Raji (cell line): ENCODE results near the gene MEF2A.

Source experiments
- POLR2A ChIP-seq: IDR thresholded peaks from 2 replicates; pipeline ENCODE4 v1.6.1; 2011; ENCODE audit warnings: low read depth, low read length, control low read depth; ENCODE audit not compliant: insufficient read depth

MEF2A gene

DNA sequence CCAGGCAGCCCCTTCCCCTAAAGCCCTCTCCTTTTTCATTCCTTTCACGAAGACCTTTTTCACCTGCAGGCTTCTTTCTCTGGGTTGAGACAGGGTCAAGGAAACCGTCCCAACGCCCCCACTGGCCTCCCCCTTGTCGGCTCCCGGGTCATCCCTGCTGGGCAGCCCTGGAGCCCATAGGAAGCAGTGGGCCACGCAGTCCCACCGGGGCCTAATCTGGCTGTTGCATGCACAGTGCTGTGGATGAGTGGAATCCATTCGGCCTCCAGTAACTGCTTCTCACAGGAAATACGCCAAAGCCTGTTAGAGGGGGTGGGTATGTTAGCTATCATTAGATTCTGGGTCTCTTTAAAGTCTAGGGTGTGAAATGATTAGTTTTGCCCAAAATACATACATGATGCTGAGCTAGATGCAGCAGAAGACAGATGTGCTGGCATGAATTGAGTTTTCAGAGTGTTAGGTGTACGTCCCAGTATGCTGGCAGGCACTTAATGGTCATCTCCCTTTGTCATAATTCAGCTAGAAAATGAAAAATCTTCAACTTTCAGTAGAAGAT lies 150.8 kb downstream of the MEF2A start:
- TF ChIP-seq POLR2A, result no peak

DNA sequence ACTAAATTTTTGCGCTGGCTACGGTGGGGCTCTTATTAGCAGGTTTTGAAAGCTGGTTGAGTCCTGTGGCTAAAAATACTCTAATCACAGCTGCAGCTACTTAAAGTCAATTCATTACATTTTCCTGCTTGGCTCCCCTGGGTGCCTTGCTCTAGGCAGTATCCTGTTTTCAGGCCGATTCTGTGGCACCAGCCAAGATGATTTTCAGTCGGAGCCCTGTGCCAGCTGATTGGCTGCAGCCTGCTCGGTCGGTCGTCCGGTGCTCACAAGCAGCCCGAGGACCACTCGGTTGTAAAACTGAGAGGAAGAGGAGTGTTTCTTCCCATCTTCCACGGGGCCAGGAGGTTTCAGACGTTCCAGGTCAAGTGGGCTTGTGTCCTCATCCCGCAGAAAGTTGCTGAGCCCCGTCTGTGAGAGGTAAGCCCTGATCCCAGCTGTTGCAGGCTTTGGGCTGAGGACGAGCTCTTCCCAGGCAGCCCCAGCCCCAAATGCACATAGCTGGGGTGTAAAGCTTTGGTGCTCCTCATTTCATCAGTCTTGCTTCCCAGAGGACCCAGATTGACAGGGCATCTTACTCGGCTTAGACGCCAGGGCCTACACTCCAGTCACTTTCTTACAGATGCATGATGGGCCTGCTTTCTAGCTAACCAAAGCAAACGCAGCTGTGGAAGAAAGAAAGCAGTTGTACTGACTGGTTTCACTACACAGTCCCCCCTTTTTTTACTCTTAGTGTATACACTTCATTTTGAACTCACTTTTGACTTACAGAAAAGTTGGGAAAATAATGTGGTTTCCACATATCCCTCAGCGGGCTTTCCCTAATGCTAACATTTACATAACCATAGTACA lies 151.6 kb downstream of the MEF2A start:
- TF ChIP-seq POLR2A, result no peak

DNA sequence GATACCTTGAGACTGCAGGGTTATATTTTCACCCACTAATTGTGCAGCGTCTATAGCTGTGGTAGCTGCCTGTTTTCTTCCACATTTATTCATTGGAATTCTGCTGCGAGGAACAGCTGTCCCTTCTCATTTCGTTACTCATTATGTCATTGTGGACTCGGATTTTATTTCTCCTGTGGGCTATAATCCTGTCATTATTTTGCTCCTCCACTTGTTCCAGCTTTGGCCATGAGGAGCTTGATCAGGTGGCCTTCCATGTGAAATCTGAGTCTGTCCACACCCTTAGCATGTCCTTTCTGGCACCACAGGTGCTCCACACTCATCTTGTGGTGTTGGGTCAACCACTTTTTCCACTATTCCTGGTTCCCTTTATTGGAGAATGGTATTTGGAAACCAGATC lies 152.6 kb downstream of the MEF2A start:
- no peak for TF ChIP-seq POLR2A

DNA sequence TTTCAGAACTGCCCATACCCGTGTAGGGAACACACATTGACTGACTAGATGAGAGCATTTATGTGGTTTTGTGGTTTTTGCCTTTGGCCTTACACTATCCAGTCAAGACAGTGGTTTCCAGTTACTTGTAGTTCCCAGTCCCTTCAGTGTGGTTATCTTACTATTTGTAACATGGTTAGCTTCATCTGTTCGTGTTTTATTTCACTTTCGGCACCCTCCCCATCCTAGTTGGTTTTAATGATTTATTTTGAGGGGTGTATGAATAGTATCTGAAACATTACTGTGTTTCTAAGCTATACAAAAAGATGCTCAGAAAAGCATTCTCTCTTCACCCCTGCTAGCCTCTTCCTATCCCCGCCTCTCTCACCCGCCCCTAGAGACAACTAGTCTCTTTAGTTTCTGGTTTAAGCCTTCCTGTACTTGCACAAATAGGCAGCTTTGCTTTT lies 153.3 kb downstream of the MEF2A start:
- TF ChIP-seq POLR2A, result no peak

DNA sequence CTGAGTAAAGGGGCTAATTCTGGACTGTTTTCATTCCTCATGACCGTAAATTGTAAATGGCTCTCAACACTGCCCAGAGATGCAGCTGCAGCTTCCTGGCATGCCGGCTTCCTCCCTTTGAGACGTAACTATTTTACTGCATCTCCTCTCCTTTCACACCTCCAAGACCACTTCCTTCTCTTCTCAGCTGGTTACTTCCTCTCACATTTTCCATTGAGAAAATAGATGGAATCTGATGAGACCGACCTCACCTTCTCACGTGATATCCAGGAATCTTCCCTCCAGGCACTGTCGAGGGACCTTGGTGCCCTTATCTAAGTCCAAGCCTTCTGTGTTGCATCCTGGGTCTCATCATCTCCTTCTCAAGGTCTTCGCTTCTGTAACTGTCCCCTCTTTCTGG lies 154.7 kb downstream of the MEF2A start:
- TF ChIP-seq POLR2A, result no peak

DNA sequence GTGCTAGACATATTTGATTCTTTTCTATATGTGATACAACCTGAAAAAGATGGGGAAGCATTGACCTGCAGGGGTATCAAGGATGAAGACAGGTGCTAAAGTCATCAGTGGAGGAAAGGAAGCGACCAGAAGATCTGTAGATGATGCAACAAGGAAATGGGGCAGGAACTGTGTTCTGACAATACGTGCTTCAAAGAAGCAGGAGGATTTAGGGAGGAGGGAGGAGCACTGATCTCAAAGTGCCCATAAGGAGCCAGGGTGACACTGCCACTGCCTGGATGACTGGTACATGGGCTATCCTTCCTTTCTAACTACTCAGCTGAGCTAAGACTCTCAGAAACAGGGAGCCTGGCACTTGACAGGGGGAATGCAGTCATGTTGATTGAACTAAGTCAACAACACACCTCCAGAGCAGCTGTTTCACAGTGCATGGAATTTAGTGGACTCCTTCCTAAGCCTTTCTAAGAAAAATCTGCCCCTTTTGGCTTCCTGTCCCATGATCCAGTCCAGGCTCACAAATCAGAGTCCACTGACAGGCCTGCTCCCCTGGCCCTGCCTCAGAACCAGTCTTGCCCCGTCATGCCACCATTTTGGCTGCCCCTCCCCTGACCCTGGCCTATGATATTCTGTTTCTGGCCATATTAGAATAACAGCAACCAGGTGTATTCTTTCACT lies 155.5 kb downstream of the MEF2A start:
- no peak for TF ChIP-seq POLR2A

DNA sequence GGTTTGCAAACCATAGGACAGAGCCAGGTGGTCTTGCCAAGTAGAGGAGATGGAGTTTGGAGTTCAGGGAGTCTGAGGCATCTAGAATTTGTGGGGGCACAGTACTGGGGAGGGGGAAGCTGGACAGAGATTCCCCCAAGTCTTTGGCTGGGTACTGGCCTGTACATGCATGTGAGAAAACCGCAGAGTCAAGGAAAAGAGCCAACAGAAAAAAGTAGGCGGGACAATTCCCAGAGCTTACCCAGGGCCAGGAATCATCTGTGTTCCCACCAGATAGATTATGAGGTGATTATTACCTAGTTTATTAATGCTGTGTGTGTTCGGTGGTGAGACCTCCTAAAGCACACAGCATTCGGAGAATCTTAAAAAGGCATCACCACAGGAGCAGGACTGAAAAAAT lies 156.1 kb downstream of the MEF2A start:
- no peak for TF ChIP-seq POLR2A

DNA sequence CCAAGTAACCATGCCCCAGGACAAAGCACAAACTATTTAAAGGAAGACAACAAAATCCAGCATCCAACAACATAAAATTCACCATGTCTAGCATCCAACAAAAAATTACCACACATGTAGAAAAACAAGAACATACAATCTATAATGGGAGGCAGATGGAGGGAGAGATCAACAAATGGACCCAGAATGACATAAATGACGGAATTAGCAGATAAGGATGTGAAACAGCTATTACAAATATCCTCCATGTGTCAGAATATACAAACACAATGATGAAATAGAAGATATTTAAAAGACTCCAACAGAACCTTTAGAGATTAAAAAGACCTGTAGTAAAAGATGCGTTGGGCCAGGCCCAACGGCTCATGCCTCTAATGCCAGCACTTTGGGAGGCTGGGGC lies 156.6 kb downstream of the MEF2A start:
- TF ChIP-seq POLR2A, result no peak

DNA sequence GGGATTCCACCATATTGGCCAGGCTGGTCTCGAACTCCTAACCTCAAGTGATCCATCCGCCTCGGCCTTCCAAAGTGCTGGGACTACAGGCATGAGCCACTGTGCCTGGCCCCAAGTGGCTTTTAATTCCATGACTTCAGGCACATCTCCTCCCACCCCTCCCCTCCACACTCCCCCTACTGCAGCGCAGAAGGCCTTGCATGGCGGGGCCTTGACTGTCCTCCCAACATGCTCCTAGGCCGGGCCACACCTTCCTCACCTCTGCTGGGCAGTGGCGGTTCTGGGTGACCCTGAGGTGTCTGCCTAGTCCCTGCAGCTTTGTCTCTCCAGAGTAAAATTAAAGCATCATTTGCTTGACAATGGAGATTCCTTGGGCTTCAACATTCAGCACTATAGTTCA lies 160.5 kb downstream of the MEF2A start:
- TF ChIP-seq POLR2A, result no peak

DNA sequence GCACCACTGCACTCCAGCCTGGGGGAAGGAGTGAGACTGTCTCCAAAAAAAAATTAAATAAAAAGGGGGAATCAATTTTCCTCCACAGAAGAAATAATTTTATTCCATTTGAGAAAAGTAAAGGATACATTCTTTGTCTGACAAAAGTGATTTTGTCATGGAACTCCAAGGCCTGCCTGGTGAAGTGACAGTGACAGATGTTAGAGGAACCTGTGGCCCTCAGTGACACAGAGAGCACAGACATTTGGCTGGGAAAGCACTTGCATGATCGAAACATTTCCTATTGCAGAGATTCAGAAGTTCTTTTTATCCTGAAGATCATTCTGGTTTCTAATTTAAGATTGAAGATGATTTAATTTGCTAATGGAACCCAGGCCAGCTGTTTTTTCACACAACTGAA lies 161.5 kb downstream of the MEF2A start:
- no peak for TF ChIP-seq POLR2A

DNA sequence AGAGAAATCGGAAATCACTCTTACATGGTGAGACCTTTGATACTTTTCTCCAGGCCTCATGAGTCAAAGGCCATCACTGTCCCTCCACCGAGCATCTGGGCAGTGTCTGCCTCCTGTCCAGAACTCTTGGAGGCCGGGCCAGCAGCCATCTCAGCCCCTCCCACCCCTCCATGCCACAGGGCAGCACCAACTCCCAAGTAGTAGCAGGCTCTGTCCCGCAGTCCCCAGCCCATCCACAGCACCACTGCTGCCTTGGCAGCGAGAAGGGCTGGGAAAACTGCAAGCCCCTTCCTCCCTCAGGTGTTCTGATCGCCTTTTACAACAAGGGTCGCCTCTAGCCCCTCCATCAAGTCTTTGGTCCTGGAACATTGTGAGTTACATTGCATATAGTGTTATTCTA lies 161.9 kb downstream of the MEF2A start:
- no peak for TF ChIP-seq POLR2A

DNA sequence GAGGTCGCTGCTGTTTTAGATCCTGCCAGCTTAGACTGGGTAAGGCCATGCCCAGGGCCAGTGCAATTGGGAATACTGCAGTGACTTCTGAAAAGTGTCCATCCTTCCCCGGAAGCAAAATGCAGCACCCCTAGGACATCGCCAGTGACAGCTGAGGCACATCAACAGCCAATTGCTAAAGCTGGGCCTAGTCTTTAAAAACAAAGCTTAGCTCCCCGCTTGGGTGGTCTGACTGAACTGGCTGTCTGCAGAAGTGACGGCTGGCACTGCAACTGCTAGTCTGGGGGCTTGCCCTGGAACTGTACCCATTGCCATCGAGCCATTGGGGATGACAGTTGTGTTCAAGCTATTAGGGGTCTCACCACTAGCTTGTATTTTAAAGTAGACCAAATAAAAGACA lies 163.1 kb downstream of the MEF2A start:
- no peak for TF ChIP-seq POLR2A

DNA sequence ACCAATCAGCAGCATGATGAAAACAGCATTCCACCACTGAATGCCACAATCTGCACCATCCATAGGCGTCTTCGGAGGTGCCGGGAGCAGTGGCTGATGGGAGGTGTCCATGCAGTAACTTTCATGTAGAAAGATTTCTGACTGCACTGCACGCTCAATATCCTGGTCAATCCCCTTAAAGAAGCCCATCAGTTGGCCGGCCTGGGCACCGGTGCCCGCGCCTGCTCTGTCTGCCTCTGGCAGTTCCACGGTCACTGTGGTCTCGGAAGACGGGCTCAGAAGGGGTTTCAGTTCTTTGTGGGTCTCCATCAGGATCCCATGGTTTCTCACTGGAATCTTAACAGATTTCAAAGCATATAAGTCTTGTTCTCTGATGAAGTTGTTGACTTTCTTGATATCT lies 163.5 kb downstream of the MEF2A start:
- no peak for TF ChIP-seq POLR2A

DNA sequence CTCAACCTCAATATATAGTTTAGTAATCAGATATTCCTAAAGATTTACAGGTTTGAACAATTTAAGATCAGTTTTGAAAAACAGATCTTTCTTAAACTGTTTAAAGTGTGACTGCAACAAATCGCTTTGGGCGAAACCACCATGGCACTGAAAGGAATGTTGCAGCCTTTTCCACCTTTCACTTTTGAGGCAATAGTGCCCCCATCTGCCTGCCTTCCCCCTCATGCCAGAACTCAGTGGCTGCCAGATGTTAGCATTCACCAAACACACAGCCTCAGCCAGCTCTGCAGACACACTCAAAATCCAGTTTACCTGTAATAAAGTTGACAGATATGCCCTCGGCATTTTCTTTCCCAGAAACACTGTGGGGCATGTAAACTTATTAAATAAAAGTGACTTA lies 164.1 kb downstream of the MEF2A start:
- TF ChIP-seq POLR2A, result no peak

DNA sequence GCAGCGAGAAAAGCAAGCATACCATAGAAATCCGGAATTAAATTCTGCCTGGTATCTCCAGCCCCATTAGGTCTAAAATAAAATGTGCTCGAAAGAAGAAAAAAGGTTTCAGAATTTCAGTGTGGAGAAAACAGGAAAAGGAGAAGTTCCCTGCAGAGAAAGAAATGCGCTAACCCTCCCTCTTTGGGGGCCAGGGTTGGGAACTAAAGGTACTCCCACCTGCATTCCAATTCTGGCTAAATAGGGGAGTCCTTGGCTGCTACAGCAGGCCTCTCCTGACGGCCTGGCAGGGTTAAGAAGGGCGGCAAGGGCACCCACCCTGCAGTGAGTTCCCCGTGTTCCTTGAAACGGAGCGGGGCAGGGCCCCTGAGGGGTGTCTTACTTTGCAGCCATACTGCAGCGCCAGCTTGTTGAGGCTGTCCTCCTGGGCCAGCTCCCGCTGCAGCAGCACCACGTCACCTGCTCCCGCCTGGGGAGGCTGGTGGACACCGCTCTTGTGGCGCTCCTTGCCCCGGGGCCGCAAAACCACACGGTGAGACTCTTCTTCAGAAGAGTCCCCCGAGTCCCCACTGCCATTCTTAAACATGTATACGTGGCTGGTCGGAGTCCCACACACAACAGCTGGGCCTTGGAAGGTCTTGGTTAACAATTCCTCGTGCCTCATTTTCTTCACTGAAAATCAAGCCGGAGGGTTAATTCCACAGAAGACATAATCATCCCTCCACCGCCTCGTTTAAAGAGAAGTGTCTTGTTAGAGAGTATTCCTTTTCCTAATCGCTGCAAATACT lies 165.7 kb downstream of the MEF2A start:
- TF ChIP-seq POLR2A, result no peak

DNA sequence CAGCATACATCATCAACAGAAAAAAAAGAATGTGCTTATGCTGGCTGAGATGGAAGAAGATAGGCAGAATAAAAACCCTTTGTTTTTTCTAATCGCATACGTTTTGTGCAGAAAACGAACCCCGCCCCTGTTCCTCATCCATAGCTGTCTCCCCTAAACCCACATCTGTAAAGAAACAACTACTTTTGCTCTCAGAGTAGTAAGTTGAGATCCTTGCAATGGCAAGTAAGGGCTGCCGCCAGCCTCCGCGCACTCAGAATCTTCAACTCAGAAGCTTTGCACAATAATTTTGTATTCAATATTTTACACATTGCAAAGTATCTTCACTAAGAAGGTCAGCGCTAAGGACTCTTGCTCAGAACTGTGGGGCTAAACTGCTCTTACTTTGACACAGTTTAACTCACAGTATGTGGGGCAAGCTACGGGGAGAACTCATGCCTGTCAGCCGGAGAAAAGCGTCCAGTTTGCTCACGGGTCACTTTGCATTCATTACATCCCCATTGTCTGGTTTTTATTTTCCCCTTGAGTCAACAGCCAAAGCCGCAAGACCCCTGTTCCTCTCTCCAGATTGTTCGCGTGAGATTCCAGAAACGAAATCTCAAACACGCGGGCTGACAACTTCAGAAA lies 166.5 kb downstream of the MEF2A start:
- no peak for TF ChIP-seq POLR2A
